Endothelial cell of umbilical vein (primary cell): ENCODE results near the gene TAB3. TPM values are rescaled to one million over a fixed set of nuclear protein-coding genes. Genes with fewer than 3 reads are reported as not detected.

Source experiments
- BruUV-seq: library from RNA; stranded (reverse); fragments of 400-500 nt; replicated peaks from 2 replicates; lab custom pipeline; 2021; lab: Mats Ljungman, UMichigan
- CTCF ChIA-PET: fragments of 300-600, 350-600 bp; sonication (Branson Sonifier 250); formaldehyde crosslinking; loops from one replicate; lab custom pipeline; 2021; ENCODE audit warnings: antibody characterized with exemption, inconsistent platforms; lab: Charles Lee
- POLR2A ChIA-PET: fragments of 300-600, 350-600 bp; sonication (Branson Sonifier 250); formaldehyde crosslinking; loops from one replicate; lab custom pipeline; 2021; ENCODE audit warnings: antibody characterized with exemption, inconsistent platforms; lab: Charles Lee
- DNase-seq: peaks from one replicate; pipeline ENCODE4 v3.0.0-alpha.2; 2011; ENCODE audit warnings: low read depth, low spot score
- FAIRE-seq: peaks from 2 replicates; lab custom pipeline; 2011; peaks lifted over from hg19 to GRCh38; lab: Jason Lieb, UNC
- H2AFZ ChIP-seq: 2 replicates; pipeline ENCODE4 v1.6.0; 2012; ENCODE audit warnings: low read depth, low read length, control low read depth, inconsistent platforms
- H3K27ac ChIP-seq: 2 replicates; pipeline ENCODE4 v1.5.1; 2011; ENCODE audit warnings: low read depth, mild to moderate bottlenecking, control low read depth, low read length, moderate library complexity; ENCODE audit not compliant: insufficient read depth
- H3K27me3 ChIP-seq, 2 experiments: 2 replicates each; pipeline versions ENCODE4 v1.6.0 to v1.6.1; 2011; ENCODE audit warnings: low read length in 2 of 2, mixed read lengths in 1 of 2; ENCODE audit not compliant: control insufficient read depth in 2 of 2, insufficient read depth in 2 of 2
- H3K36me3 ChIP-seq, 2 experiments: 2 replicates in 1 of 2; 3 replicates in 1 of 2; pipeline ENCODE4 v1.5.1; 2011; ENCODE audit warnings: low read length in 2 of 2, mild to moderate bottlenecking in 1 of 2, moderate library complexity in 1 of 2; ENCODE audit not compliant: control insufficient read depth in 2 of 2, insufficient read depth in 2 of 2; ENCODE audit errors: extremely low read depth in 1 of 2
- H3K4me1 ChIP-seq: 3 replicates; pipeline ENCODE4 v1.5.1; 2011; ENCODE audit warnings: mild to moderate bottlenecking, low read length; ENCODE audit not compliant: control insufficient read depth, insufficient read depth; ENCODE audit errors: extremely low read depth
- H3K4me2 ChIP-seq: 2 replicates; pipeline ENCODE4 v1.6.1; 2011; ENCODE audit warnings: low read length, control low read depth, mixed read lengths; ENCODE audit not compliant: insufficient read depth
- H3K4me3 ChIP-seq, 3 experiments: fragments of 200-600 bp in 1 of 3; sonication (generic), shearing (Covaris generic) in 1 of 3; replicated peaks in 1 of 3; 2 replicates each; pipeline ENCODE4 v1.5.1; 2011 to 2016; ENCODE audit warnings: control low read depth in 3 of 3, low read length in 3 of 3, mild to moderate bottlenecking in 2 of 3, inconsistent platforms in 1 of 3, low read depth in 1 of 3, moderate library complexity in 1 of 3; ENCODE audit not compliant: insufficient read depth in 1 of 3
- H3K79me2 ChIP-seq: 2 replicates; pipeline ENCODE4 v1.6.0; 2012; ENCODE audit warnings: low read length, inconsistent platforms; ENCODE audit not compliant: control insufficient read depth, insufficient read depth
- H3K9ac ChIP-seq: replicated peaks from 2 replicates; pipeline ENCODE3; 2011; ENCODE audit warnings: low read length, control low read depth; ENCODE audit not compliant: insufficient read depth; ENCODE audit errors: extremely low read depth
- H3K9me1 ChIP-seq: replicated peaks from 3 replicates; pipeline ENCODE4 v1.6.0; 2011; ENCODE audit warnings: mild to moderate bottlenecking, low read length; ENCODE audit not compliant: control insufficient read depth, insufficient read depth; ENCODE audit errors: extremely low read depth
- H3K9me3 ChIP-seq: replicated peaks from 2 replicates; pipeline ENCODE4 v1.5.1; 2012; ENCODE audit warnings: low read length, inconsistent platforms; ENCODE audit not compliant: control insufficient read depth, insufficient read depth
- H4K20me1 ChIP-seq: replicated peaks from 2 replicates; pipeline ENCODE3; 2011; ENCODE audit warnings: mild to moderate bottlenecking, low read length; ENCODE audit not compliant: control insufficient read depth, insufficient read depth; ENCODE audit errors: extremely low read depth
- EZH2 ChIP-seq: IDR thresholded peaks from 2 replicates; pipeline ENCODE4 v1.6.1; 2012; ENCODE audit warnings: borderline replicate concordance, low read depth, mild to moderate bottlenecking, moderate library complexity, low read length, inconsistent platforms; ENCODE audit not compliant: severe bottlenecking
- FOS ChIP-seq: IDR thresholded peaks from 2 replicates; pipeline ENCODE4 v1.6.1; 2011; ENCODE audit warnings: mild to moderate bottlenecking, low read length, moderate library complexity, borderline replicate concordance; ENCODE audit not compliant: insufficient read depth
- MAX ChIP-seq: IDR thresholded peaks from 2 replicates; pipeline ENCODE4 v1.6.1; 2011; ENCODE audit not compliant: insufficient read depth, insufficient read length
- MYC ChIP-seq: IDR thresholded peaks from one replicate; pipeline ENCODE4 v1.6.1; 2011; ENCODE audit warnings: mild to moderate bottlenecking, low read depth, low read length
- POLR2A ChIP-seq: IDR thresholded peaks from 2 replicates; pipeline ENCODE4 v1.6.1; 2012; ENCODE audit warnings: low read depth, mild to moderate bottlenecking, control low read depth, low read length
- POLR2AphosphoS5 ChIP-seq: IDR thresholded peaks from 2 replicates; pipeline ENCODE4 v1.6.1; 2012; ENCODE audit warnings: low read depth, mild to moderate bottlenecking, control low read depth, low read length, moderate library complexity; ENCODE audit not compliant: insufficient read depth
- dilution Hi-C: fragments of 300-500 bp; cut with MboI; formaldehyde crosslinking; loops from one replicate; pipeline ENCODE4 v1.15.0; 2019; ENCODE audit warnings: low sequenced_read_pairs; ENCODE audit not compliant: extremely low pct_ligation_motif_present
- intact Hi-C: fragments of 100-400 bp; cut with micrococcal nuclease; formaldehyde crosslinking; loops from one replicate; pipeline ENCODE4 v1.10.0; 2022
- polyA plus RNA-seq, 4 experiments: library from polyadenylated mRNA; depleted of rRNA in 3 of 4; stranded (reverse) in 3 of 4; unstranded in 1 of 4; fragments of >200 nt; gene quantifications; 2 replicates each; pipeline versions ENCODE4 v1.2.1 to v1.2.3, GENCODE V29; 2011 to 2012; ENCODE audit warnings: missing spikeins in 1 of 4
- total RNA-seq: library from RNA; stranded (reverse); gene quantifications from 2 replicates; pipeline ENCODE4 v1.2.3, GENCODE V29; 2021

TAB3 gene
- total and polyA plus RNA-seq, 2 donors (not counting 3 experiments of a cell fraction or from before 2014, with no cell fraction given): 11.5 to 11.7 TPM

GRCh38 chrX:30898886-30899285 lies 9.8 kb upstream of the TAB3 start:
- Histone ChIP-seq H3K9me1 (no peaks in the 10 kb centered on the region), H3K9ac (no peak overlapping the region), H3K79me2 (no peaks in the 10 kb centered on the region), H3K4me3 (no peak overlapping the region), H4K20me1 (no peaks in the 10 kb centered on the region), H3K27ac (no peak overlapping the region), H3K9me3 (no peaks in the 10 kb centered on the region), H3K4me2 (no peak overlapping the region), H3K27me3 (no peaks in the 10 kb centered on the region), H2AFZ (no peak overlapping the region), H3K36me3 (no peaks in the 10 kb centered on the region), H3K4me1 (no peaks in the 10 kb centered on the region)
- DNase-seq: no peak
- CTCF ChIA-PET: no interaction called here
- POLR2A ChIA-PET: no interaction called here
- dilution Hi-C loops: no loop called here
- intact Hi-C loops: no loop called here
- TF ChIP-seq POLR2A (no peak), POLR2AphosphoS5 (no peak)
- BruUV-seq: no TSS peak
- FAIRE-seq: no peak

- Histone ChIP-seq H2AFZ (no peak overlapping the region), H3K79me2 (no peaks in the 10 kb centered on the region), H3K9me3 (no peaks in the 10 kb centered on the region), H3K9ac (no peak overlapping the region), H4K20me1 (no peaks in the 10 kb centered on the region), H3K9me1 (no peaks in the 10 kb centered on the region), H3K27ac (no peak overlapping the region), H3K4me1 (no peaks in the 10 kb centered on the region), H3K4me3 (no peak overlapping the region), H3K4me2 (no peak overlapping the region), H3K27me3 (no peaks in the 10 kb centered on the region), H3K36me3 (no peaks in the 10 kb centered on the region)
- TF ChIP-seq POLR2A (no peak), FOS (no peak), MAX (no peak), MYC (no peak), EZH2 (no peak), POLR2AphosphoS5 (no peak)
- dilution Hi-C loops: no loop called here
- intact Hi-C loops: no loop called here
- CTCF ChIA-PET: no interaction called here
- no TSS peak for BruUV-seq
- DNase-seq (no peak), FAIRE-seq (no peak)
- POLR2A ChIA-PET: no interaction called here
Observed at GRCh38 chrX:30895370-30895769, 6.3 kb upstream of the TAB3 start.
